Stimulated activated CD8-positive, alpha-beta memory T cell treated with anti-CD3 and anti-CD28 coated beads, Interleukin-12 subunit alpha, Interleukin-12 subunit beta, amount 100 ng/mL, for 1 hour (primary cell): ENCODE data around the gene YTHDC1.
A peak's percentile ranks its signal among the peaks of the same experiment; 100 is the strongest.
"Not testable (repeated sequence)": the region's sequence is repeated elsewhere in the genome, so short reads cannot be mapped to it uniquely, and the experiment has no call there.

Experiments used
- DNase-seq: peaks from one replicate; pipeline ENCODE4 v3.0.0-alpha.2; 2020; ENCODE audit warnings: low read depth

The YTHDC1 gene

DNA sequence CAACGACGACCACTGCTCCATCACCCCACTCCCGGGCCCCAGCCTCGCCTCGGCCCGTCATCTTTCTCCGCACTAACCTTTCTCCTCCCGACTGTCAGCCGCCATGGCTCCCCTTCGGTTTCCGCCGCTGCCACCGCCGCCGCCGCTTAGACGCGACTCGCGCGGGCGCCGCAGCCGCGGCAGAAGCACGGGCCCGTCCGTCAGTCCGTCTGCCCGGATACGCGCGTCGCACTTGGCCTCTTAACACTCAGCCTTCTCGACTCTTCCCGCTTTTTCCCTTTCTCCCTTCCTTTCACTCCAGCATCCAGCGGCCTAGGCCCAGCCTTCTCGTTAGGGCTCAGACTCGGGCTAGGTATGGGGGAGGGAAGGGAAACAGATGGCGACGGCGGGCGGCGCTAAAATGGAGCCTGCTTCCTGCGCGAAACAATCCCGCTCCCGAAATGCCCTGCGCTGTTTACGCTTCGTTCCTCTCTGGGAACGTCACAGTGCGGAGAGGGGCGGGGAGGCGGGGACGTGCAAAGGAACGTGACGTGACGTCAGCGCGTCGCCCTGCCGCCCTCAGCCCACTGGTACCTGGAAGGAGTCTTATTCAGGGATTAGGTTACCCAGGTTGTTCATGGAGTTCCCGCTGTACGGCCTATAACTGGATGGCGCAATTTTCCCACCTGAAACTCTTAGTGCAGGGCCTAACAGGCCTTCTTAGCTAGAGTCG lies at the start of gene YTHDC1:
Gene YTHDC1 (minus strand): TSS at position 442 of the 712 bp plus-strand sequence. CDS start 337 bp downstream, at position 105.
- peak; percentile 93 for DNase-seq

DNA sequence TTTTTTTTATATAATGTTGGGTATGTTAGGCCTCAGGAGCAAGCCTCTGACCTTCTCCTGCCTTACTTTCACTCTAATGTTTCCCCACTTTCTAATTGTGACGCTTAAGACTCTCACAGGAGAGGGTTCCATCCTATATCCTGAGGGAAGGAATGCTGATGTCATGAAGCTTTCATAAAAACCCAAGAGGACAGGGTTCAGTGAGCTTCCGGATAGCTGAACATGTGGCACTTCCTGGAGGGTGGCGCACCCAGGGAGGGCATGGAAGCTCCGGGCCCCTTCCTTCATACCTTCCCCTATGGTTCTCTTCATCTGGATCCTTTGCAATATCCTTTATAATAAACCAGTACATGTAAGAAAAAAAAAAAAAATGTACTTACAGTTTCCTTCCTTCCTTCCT lies 49.4 kb upstream of the YTHDC1 start:
- no peak for DNase-seq

DNA sequence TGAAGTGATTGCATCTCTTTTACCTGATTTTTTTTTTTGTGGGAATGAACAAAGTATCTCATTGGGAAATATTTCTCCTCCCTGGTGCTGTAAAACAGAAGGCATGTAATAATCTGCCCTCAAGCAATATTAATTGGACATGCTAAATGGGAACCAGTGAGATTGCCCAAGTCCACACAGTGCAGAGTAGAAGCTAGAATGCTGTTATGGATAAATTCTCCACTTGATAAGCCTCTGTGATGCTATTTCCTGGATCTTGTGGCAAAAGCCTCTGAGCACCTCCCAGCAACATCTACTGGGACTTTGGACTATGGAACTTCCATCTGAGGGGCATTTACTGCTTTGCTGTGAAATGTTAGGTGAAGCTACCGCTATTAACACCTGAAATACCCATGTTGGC lies 46.9 kb upstream of the YTHDC1 start:
- no peak for DNase-seq

DNA sequence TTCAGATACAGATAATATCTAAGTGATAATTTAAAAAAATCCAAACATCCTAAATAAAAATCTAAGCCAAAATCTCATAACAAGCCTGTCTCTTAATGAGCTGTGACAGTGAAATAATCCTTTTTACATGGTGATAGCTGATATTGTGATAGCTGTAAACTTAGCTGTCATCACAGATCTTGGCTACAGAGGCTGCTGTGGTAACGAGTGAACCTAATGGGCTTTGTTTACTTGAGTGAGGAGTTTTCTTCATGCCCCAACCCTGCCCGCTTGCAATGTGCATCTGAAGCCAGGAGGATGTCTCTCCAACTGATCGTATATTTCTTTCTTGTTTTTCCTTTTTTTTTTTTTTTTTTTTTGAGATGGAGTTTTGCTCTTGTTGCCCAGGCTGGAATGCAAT lies 41.5 kb upstream of the YTHDC1 start:
- DNase-seq, result no peak

DNA sequence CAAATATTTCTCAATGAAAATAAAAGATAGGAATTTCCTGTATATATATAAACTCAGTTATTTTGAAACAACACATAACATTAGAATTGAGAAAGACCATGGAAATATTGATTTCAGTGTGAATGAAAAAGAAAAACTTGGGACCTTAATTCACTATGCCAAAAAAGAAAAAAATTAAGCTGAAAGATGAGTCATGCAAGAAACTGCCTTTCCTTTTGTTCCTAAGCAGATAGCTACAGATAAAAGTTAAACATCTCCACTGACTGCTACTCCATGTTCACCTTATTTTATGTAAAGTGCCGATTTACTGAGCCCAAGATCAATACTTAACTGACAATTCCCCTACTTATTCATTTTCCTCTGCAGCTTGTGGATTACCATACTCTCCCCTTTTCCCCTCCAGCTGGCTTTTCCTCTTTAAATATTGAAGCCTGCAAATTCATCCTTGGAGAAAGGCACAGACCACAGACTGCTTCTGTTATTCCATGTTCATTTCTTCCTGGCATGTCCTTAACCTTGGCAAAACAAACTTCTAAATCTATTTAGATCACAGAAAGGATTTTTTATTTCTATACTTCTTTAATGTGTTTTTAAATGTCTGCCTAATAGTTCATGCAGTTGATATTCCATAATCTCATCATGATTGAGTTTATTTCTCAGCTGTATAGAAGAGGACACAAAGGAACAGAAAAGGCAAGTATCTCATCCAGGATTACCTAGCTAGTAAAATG lies 40.5 kb upstream of the YTHDC1 start:
- DNase-seq, result no peak

DNA sequence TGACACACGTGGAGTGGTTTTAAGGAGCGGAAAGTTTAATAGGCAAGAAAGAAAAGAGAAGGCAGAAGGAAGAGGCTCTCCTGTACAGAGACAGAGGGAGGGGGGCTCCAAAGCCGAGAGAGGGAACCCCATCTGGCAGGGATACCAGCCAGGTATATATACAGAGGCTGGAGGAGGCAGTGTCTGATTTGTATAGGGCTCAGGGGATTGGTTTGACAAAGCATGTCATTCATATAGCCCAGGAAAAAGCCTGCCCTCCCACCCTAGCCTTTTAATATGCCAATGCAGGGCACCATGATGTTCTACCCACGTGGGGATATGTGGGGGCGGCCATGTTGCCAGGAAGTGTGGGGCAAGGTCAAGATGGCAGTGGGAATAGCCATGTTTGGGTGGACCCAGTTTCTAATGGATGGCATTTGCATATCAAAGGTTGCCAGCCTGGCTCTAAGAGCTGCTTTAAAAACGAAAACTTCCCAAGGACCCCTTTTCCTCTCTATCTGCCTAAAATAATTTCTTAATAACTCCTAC lies 39.6 kb upstream of the YTHDC1 start:
- not testable (repeated sequence) for DNase-seq

- DNase-seq, result no peak
These were observed 38.5 kb upstream of the YTHDC1 start for GRCh38 chr4:68388347-68388865.

GRCh38 chr4:68385267-68385666 lies 35.4 kb upstream of the YTHDC1 start:
- DNase-seq, result no peak

DNA sequence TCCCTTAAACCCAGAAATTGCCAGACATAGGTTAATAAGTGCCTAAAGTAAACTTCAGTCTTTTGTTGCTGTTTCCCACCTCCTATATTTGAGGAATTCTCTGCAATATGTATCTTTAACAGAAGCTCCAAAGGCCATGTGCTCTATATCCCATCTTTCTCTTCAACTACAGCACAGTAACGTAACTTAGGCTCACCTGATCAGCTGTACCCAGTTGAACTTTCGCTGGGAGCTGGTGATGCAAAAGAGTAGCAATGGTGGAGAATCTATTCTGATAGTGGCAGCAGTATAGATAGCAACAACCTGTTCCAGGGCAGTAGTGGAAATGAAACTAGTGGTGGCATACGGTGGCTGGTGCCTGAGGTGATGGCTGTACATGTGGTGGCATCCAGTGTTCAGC lies 33.2 kb upstream of the YTHDC1 start:
- DNase-seq, result no peak

- no peak for DNase-seq
These were observed 28.3 kb upstream of the YTHDC1 start for GRCh38 chr4:68378226-68378625.

DNA sequence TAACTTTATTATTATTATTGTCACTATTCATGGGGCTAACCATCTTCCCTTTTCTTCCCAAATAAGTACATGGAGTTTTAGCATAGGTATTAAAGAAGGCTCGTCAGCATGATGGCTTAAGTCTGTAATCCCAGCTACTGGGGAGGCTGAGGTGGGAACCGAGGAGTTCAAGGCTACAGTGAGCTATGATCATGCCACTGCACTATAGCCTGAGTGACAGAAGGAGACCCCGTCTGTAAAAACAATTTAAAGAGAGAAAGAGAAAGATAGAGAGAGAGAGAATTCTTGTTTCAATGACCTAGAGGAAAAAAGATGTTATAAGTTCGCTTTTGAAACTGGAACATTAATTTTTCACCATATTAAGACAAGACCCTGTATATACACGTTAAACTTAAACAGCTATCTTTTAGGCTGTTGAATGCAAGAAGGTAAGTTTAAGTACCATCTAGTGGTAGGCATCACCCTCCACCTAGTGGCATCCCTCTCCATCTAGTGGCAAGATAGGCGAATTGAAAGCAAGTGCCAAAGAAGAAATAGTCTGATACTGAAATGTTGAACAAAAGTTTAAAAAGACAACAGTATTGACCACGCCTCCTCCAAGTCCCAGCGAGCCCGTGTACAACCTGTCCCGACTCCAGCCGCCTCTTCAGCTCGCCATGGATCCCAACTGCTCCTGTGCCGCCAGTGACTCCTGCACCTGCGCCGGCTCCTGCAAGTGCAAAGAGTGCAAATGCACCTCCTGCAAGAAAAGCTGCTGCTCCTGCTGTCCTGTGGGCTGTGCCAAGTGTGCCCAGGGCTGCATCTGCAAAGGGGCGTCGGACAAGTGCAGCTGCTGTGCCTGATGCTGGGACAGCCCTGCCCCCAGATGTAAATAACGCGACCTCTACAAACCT lies 26.0 kb upstream of the YTHDC1 start:
- peak; percentile 17 for DNase-seq

GRCh38 chr4:68373513-68373912 lies 23.6 kb upstream of the YTHDC1 start:
- no peak for DNase-seq

GRCh38 chr4:68372588-68372987 lies 22.7 kb upstream of the YTHDC1 start:
- DNase-seq, result no peak

DNA sequence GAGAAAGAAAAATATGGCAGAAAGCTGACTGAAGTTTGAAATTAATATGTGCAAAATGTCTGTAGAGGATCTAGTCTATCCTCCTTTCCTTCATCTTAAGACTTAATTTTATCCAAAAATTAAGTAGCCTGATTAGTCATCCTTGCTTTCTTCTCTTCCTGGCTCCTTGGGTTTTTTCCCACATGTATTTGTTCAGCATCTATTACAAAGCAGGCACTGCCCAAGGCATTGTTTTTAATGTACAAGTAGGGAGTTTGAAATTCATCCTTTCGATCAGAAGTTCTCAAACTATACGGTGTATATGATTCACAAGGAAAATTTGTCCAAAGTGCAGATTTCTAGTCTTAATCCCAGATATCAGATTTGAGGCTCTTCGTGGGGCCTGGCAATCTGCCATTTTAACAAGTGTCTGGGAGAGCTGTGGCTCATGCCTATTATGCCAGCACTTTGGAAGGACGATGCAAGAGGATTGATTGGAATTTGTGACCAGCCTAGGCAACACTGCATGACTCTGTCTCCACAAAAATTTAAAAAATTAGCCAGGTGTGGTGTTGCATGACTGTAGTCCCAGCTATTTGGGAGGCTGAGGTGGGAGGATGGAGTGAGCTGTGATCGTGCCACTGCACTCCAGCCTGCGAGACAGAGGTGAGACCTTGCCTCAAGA lies 19.4 kb upstream of the YTHDC1 start:
- no peak for DNase-seq

DNA sequence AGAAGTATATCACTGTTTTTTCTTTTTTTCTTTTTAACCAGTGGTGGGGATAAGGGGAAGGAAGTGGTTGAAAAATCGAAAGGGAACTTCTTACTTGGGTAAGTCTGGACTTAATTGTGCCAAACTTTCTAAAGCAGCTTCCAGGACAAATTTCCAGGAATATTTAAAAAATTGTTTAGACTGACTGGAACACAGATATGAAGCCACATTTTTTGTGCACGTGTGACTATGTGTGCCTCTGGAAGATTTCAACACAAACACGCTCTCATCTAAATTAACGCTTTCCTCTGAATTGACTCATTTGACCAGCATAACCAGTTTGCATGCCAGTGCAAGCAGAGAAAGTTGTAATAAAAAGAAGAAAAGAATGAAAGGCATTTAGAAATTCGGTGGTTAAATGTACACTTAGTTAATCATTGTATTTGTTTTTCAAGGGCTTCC lies 18.8 kb upstream of the YTHDC1 start:
- DNase-seq, result no peak

DNA sequence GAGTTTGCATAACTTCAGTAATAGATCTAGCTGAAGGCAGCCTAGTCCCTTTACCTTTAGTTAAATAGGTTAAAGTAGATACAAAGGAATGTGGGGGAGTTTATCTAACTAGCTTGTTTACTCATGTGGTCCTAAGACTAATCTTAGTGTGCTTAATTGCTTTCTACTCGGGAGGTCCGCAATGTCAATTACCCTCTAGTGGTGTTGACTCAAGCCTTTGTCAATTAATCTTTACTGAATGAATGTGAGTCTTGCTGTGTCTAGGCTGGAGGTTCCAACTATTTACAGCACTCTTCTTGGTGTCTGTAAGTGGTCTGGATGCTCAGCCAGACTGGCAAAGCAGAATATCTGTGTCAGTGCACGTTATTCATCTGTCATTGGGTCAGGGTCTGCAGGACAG lies 17.9 kb upstream of the YTHDC1 start:
- no peak for DNase-seq

GRCh38 chr4:68366600-68366999 lies 16.7 kb upstream of the YTHDC1 start:
- no peak for DNase-seq

GRCh38 chr4:68365068-68365467 lies 15.2 kb upstream of the YTHDC1 start:
- DNase-seq, result no peak

- no peak for DNase-seq
These were observed 11.3 kb upstream of the YTHDC1 start for GRCh38 chr4:68361146-68361589.

GRCh38 chr4:68360231-68360968 lies 10.5 kb upstream of the YTHDC1 start:
- no peak for DNase-seq

GRCh38 chr4:68359508-68359907 lies 9.6 kb upstream of the YTHDC1 start:
- DNase-seq, result no peak
